B cell (primary cell): Measurements from ENCODE around the gene SEC61A1. TPM values are rescaled to one million over a fixed set of nuclear protein-coding genes. Genes with fewer than 3 reads are reported as not detected.

Experiments used
- ATAC-seq: fragments of 200-7000 bp; cut with Tn5 transposase; one replicate; pipeline ENCODE4 v1.10.0; 2021; ENCODE audit warnings: low read depth, mild to moderate bottlenecking, moderate number of reproducible peaks, moderate library complexity
- CTCF ChIA-PET: fragments of 350-600 bp; sonication (Branson Sonifier 250); formaldehyde crosslinking; loops from one replicate; lab custom pipeline; 2021; ENCODE audit warnings: antibody characterized with exemption, inconsistent platforms; lab: Charles Lee
- POLR2A ChIA-PET: fragments of 350-600 bp; sonication (Branson Sonifier 250); formaldehyde crosslinking; loops from one replicate; lab custom pipeline; 2021; ENCODE audit warnings: antibody characterized with exemption; lab: Charles Lee
- DNase-seq: peaks from one replicate; pipeline ENCODE4 v3.0.0; 2013
- H2AFZ ChIP-seq: 2 replicates; pipeline ENCODE4 v1.6.1; 2012; ENCODE audit warnings: mild to moderate bottlenecking, low read depth, low read length; ENCODE audit not compliant: insufficient read depth, poor library complexity, severe bottlenecking
- H3K27ac ChIP-seq, 2 donors: 1 replicate in 1 of 2; 2 replicates in 1 of 2; pipeline ENCODE4 v1.5.1; 2012 to 2013; ENCODE audit warnings: low read length in 2 of 2, mild to moderate bottlenecking in 2 of 2, moderate library complexity in 1 of 2
- H3K27me3 ChIP-seq, 4 experiments: fragments of 200-600 bp in 1 of 4; sonication (generic) in 1 of 4; replicated peaks in 1 of 4; 1 replicate in 2 of 4; 2 replicates in 2 of 4; pipeline versions ENCODE4 v1.6.1 to v1.7.0; 2013 to 2016; ENCODE audit warnings: low read length in 3 of 4, mild to moderate bottlenecking in 2 of 4, mixed read lengths in 1 of 4, moderate library complexity in 1 of 4; ENCODE audit not compliant: insufficient read depth in 4 of 4, control insufficient read depth in 3 of 4; ENCODE audit errors: control extremely low read depth in 1 of 4
- H3K36me3 ChIP-seq, 2 experiments: replicated peaks in 1 of 2; 1 replicate in 1 of 2; 2 replicates in 1 of 2; pipeline versions ENCODE4 v1.6.1 to v1.7.1; 2013; ENCODE audit warnings: low read length in 1 of 2; ENCODE audit not compliant: insufficient read depth in 2 of 2, control insufficient read depth in 1 of 2; ENCODE audit errors: control extremely low read depth in 1 of 2, extremely low read depth in 1 of 2
- H3K4me1 ChIP-seq, 2 donors: fragments of 200-600 bp in 1 of 2; sonication (generic) in 1 of 2; 1 replicate in 1 of 2; 2 replicates in 1 of 2; pipeline versions ENCODE4 v1.5.1 to v1.6.1; 2013 to 2017; ENCODE audit warnings: low read length in 2 of 2; ENCODE audit not compliant: control insufficient read depth in 2 of 2, insufficient read depth in 2 of 2
- H3K4me2 ChIP-seq: replicated peaks from 2 replicates; pipeline ENCODE3; 2012; ENCODE audit warnings: mild to moderate bottlenecking, low read depth, low read length; ENCODE audit not compliant: poor library complexity, severe bottlenecking
- H3K4me3 ChIP-seq, 5 experiments: fragments of 200-600 bp in 1 of 5; sonication (generic) in 1 of 5; 1 replicate in 3 of 5; 2 replicates in 2 of 5; pipeline versions ENCODE4 v1.5.1 to v1.7.0; 2011 to 2016; ENCODE audit warnings: low read length in 4 of 5, mild to moderate bottlenecking in 4 of 5, low read depth in 2 of 5, control low read depth in 1 of 5, moderate library complexity in 1 of 5; ENCODE audit not compliant: insufficient read depth in 1 of 5; ENCODE audit errors: control extremely low read depth in 1 of 5, extremely low read depth in 1 of 5
- H3K79me2 ChIP-seq: fragments of 200-600 bp; sonication (generic); one replicate; pipeline ENCODE4 v1.6.0; 2016; ENCODE audit warnings: low read length; ENCODE audit not compliant: control insufficient read depth, insufficient read depth
- H3K9ac ChIP-seq: fragments of 200-600 bp; sonication (generic); 2 replicates; pipeline ENCODE4 v1.6.1; 2017; ENCODE audit warnings: mild to moderate bottlenecking, low read length, moderate library complexity
- H3K9me3 ChIP-seq, 3 donors: one replicate each; pipeline versions ENCODE4 v1.6.1 to v1.7.1; 2013; ENCODE audit warnings: low read length in 2 of 3; ENCODE audit not compliant: control insufficient read depth in 2 of 3, insufficient read depth in 1 of 3; ENCODE audit errors: control extremely low read depth in 1 of 3
- H4K20me1 ChIP-seq: 2 replicates; pipeline ENCODE4 v1.6.0; 2012; ENCODE audit warnings: mild to moderate bottlenecking, low read length; ENCODE audit not compliant: insufficient read depth, control insufficient read depth, poor library complexity, severe bottlenecking
- H3K27ac Mint-ChIP-seq: one replicate; pipeline ENCODE4 v1.8.0; 2021; ENCODE audit warnings: mixed read lengths
- H3K27me3 Mint-ChIP-seq: one replicate; pipeline ENCODE4 v1.8.0; 2021; ENCODE audit warnings: mixed read lengths
- H3K4me1 Mint-ChIP-seq: one replicate; pipeline ENCODE4 v1.8.0; 2021; ENCODE audit warnings: mixed read lengths
- H3K4me3 Mint-ChIP-seq: one replicate; pipeline ENCODE4 v1.8.0; 2021; ENCODE audit warnings: mixed read lengths
- H3K9me3 Mint-ChIP-seq: one replicate; pipeline ENCODE4 v1.8.0; 2022; ENCODE audit warnings: mixed read lengths; ENCODE audit not compliant: insufficient read depth
- CTCF ChIP-seq: fragments of 200-600 bp; IDR thresholded peaks from one replicate; pipeline ENCODE4 v1.8.0; 2022; ENCODE audit warnings: antibody characterized with exemption, mild to moderate bottlenecking
- EZH2 ChIP-seq: IDR thresholded peaks from 2 replicates; pipeline ENCODE4 v1.6.1; 2012; ENCODE audit warnings: borderline replicate concordance, low read depth, mild to moderate bottlenecking, moderate library complexity, low read length; ENCODE audit not compliant: insufficient read depth, poor library complexity, severe bottlenecking
- WGBS: methylation state at CpG from one replicate; pipeline ENCODE4 v1.1.5; 2013; ENCODE audit warnings: missing lambda C conversion rate; ENCODE audit not compliant: insufficient coverage; 5-methylcytosine and 5-hydroxymethylcytosine counted together
- intact Hi-C: fragments of 100-400 bp; cut with micrococcal nuclease; formaldehyde crosslinking; loops from one replicate; pipeline ENCODE4 v1.10.0; 2022
- polyA plus RNA-seq: library from polyadenylated mRNA; depleted of rRNA; stranded (reverse); fragments of >200 nt; gene quantifications from 2 replicates; pipeline ENCODE4 v1.2.3, GENCODE V29; 2012
- total RNA-seq, 2 donors: library from RNA; stranded (reverse); fragments of 120-200 nt in 1 of 2; gene quantifications; 1 replicate in 1 of 2; 2 replicates in 1 of 2; pipeline versions ENCODE4 v1.2.3 to v1.2.4, GENCODE V29; 2013 to 2022

The SEC61A1 gene
- total and polyA plus RNA-seq, 2 donors (not counting 1 experiment from before 2014, with no cell fraction given) = 48.4 to 79.4 TPM

- H3K27me3 Mint-ChIP-seq = no peaks in the 10 kb centered on the region
Observed at GRCh38 chr3:128056258-128056657, 4.0 kb downstream of the SEC61A1 start.

More at GRCh38 chr3:128056258-128056657, 4.0 kb downstream of the SEC61A1 start:
- Histone ChIP-seq H2AFZ (no peak overlapping the region), H3K36me3 (peaks cover 0 to 58% of the 10 kb centered on the region in 2 experiments), H3K4me2 (no peak overlapping the region), H3K79me2 (peaks cover 44% of the 10 kb centered on the region), H3K27me3 (no peaks in the 10 kb centered on the region), H3K9me3 (no peaks in the 10 kb centered on the region), H3K4me1 (peaks cover 27 to 28% of the 10 kb centered on the region in 2 donors), H4K20me1 (peaks cover 21% of the 10 kb centered on the region), H3K4me3 (no peak overlapping the region), H3K27ac (no peak overlapping the region), H3K9ac (no peak overlapping the region)
- no peak overlapping the region for H3K4me3 Mint-ChIP-seq
- no peak for DNase-seq
- 100% methylated on average over 2 of the region's 4 CpGs for WGBS
- intact Hi-C loops = no loop called here
- POLR2A ChIA-PET = no interaction called here
- no peak for ATAC-seq
- H3K27ac Mint-ChIP-seq = no peak overlapping the region
- no peaks in the 10 kb centered on the region for H3K9me3 Mint-ChIP-seq
- TF ChIP-seq EZH2 (no peak), CTCF (no peak)
- H3K4me1 Mint-ChIP-seq = peaks cover 37% of the 10 kb centered on the region
- CTCF ChIA-PET = interaction anchor here (0.5 to 2.2 kb wide), 5 partner anchors 9 to 264 kb away, joined by 3 to 6 read pairs (median 5); no protein-coding TSS in a partner anchor
